Transverse colon (tissue), 4 donors: ENCODE data around the gene FTSJ1. TPM values are rescaled to one million over a fixed set of nuclear protein-coding genes. Genes with fewer than 3 reads are reported as not detected.

Experiments
- DNase-seq: peaks from one replicate; pipeline ENCODE4 v3.0.0-alpha.2; 2019
- H3K27ac ChIP-seq, 4 donors: fragments of 200-600 bp; sonication (generic); 2 replicates each; pipeline ENCODE4 v1.5.1; 2016 to 2018; ENCODE audit warnings: inconsistent platforms in 4 of 4
- H3K27me3 ChIP-seq: fragments of 200-600 bp; sonication (generic); 2 replicates; pipeline ENCODE4 v1.5.1; 2017; ENCODE audit warnings: inconsistent platforms
- H3K36me3 ChIP-seq, 4 donors: fragments of 200-600 bp; sonication (generic); 2 replicates each; pipeline ENCODE4 v1.5.1; 2017 to 2019; ENCODE audit warnings: inconsistent platforms in 4 of 4
- H3K4me1 ChIP-seq, 4 donors: fragments of 200-600 bp; sonication (generic); 2 replicates each; pipeline ENCODE4 v1.5.1; 2017 to 2020; ENCODE audit warnings: inconsistent platforms in 4 of 4
- H3K4me3 ChIP-seq, 4 donors: fragments of 200-600 bp; sonication (generic); 1 replicate in 1 of 4; 2 replicates in 3 of 4; pipeline versions ENCODE4 v1.5.1 to v1.6.1; 2017 to 2019; ENCODE audit warnings: inconsistent platforms in 4 of 4
- H3K9me3 ChIP-seq, 2 donors: fragments of 200-600 bp; sonication (generic); 2 replicates each; pipeline ENCODE4 v1.5.1; 2017 to 2019; ENCODE audit warnings: inconsistent platforms in 2 of 2
- CTCF ChIP-seq, 5 experiments: fragments of 200-600 bp in 3 of 5; fragments of 450-650 bp in 2 of 5; sonication (generic) in 3 of 5; IDR thresholded peaks; 1 replicate in 2 of 5; 2 replicates in 3 of 5; pipeline ENCODE4 v1.5.1; 2016 to 2017; ENCODE audit warnings: antibody characterized with exemption in 5 of 5, inconsistent platforms in 3 of 5, mild to moderate bottlenecking in 2 of 5, moderate library complexity in 1 of 5
- EP300 ChIP-seq: sonication (generic); formaldehyde crosslinking; IDR thresholded peaks from one replicate; pipeline ENCODE4 v1.6.1; 2017; ENCODE audit warnings: antibody characterized with exemption, low read depth
- POLR2A ChIP-seq: fragments of 450-650 bp; IDR thresholded peaks from one replicate; pipeline ENCODE4 v1.6.1; 2016; ENCODE audit warnings: antibody characterized with exemption, mild to moderate bottlenecking, moderate library complexity
- POLR2AphosphoS5 ChIP-seq, 3 donors: sonication (generic); formaldehyde crosslinking; IDR thresholded peaks; one replicate each; pipeline ENCODE4 v1.6.1; 2016; ENCODE audit warnings: antibody characterized with exemption in 3 of 3
- WGBS, 2 donors: methylation state at CpG; one replicate each; pipeline ENCODE4 v1.1.5; 2018; ENCODE audit warnings: low coverage in 1 of 2; 5-methylcytosine and 5-hydroxymethylcytosine counted together
- in situ Hi-C, 4 donors: fragments of 200-750 bp; cut with MboI; loops; one replicate each; pipeline versions ENCODE4 v1.15.0 to v1.15.1; 2017; ENCODE audit warnings: low sequenced_read_pairs in 3 of 4, low pct_ligation_motif_present in 1 of 4, low pct_unique_long_range_greater_than_20kb in 1 of 4
- intact Hi-C: fragments of 100-400 bp; cut with DNase I; formaldehyde crosslinking; loops from one replicate; pipeline ENCODE4 v1.15.1; 2023; ENCODE audit warnings: low total_unique reads
- total RNA-seq, 4 donors: library from RNA; depleted of rRNA; stranded (reverse); fragments of >200 nt; gene quantifications; one replicate each; pipeline ENCODE4 v1.1.0, GENCODE V29; 2016

FTSJ1 gene
- total RNA-seq, 4 donors from 2014 or later: 15.3 to 33.2 (median 31.1) TPM

- no peak overlapping the region for H3K4me3 ChIP-seq
Observed at GRCh38 chrX:48450076-48450475, 25.9 kb upstream of the FTSJ1 start.

GRCh38 chrX:48451708-48452107, 24.3 kb upstream of the FTSJ1 start:
- DNase-seq: no peak
- TF ChIP-seq EP300: no peak
- no peak for TF ChIP-seq POLR2AphosphoS5 (IDR thresholded peaks at IDR 0.05)
- TF ChIP-seq CTCF (IDR thresholded peaks at IDR 0.05): no peak
- no peak for TF ChIP-seq POLR2A
- no peak overlapping the region for H3K27ac ChIP-seq
- intact Hi-C loops (no loop called here), in situ Hi-C loops (no loop called here)
- WGBS, 2 donors: 8 to 47% methylated on average over 2 to 4 of the region's 4 CpGs
- H3K36me3 ChIP-seq: no peaks in the 10 kb centered on the region
- H3K4me3 ChIP-seq: no peak overlapping the region
- H3K9me3 ChIP-seq: no peaks in the 10 kb centered on the region
- no peaks in the 10 kb centered on the region for H3K27me3 ChIP-seq
- no peaks in the 10 kb centered on the region for H3K4me1 ChIP-seq

More at GRCh38 chrX:48450076-48450475, 25.9 kb upstream of the FTSJ1 start:
- in situ Hi-C loops (no loop called here), intact Hi-C loops (no loop called here)
- Histone ChIP-seq H3K27ac (no peak overlapping the region), H3K9me3 (no peaks in the 10 kb centered on the region), H3K27me3 (no peaks in the 10 kb centered on the region), H3K4me1 (no peaks in the 10 kb centered on the region), H3K36me3 (no peaks in the 10 kb centered on the region)
- TF ChIP-seq POLR2AphosphoS5 (IDR thresholded peaks at IDR 0.05) (no peak), CTCF (IDR thresholded peaks at IDR 0.05) (no peak), EP300 (no peak), POLR2A (no peak)
- no peak for DNase-seq

- no peak for TF ChIP-seq POLR2AphosphoS5 (IDR thresholded peaks at IDR 0.05)
- no peak for TF ChIP-seq POLR2A
- no peak for TF ChIP-seq CTCF (IDR thresholded peaks at IDR 0.05)
- no peak for TF ChIP-seq EP300
- no peak for DNase-seq
- Histone ChIP-seq H3K9me3 (no peaks in the 10 kb centered on the region), H3K36me3 (no peaks in the 10 kb centered on the region), H3K4me3 (no peak overlapping the region), H3K27ac (no peak overlapping the region), H3K27me3 (no peaks in the 10 kb centered on the region), H3K4me1 (no peaks in the 10 kb centered on the region)
- intact Hi-C loops: no loop called here
- WGBS, 2 donors: 79% methylated on average over 6 of the region's 6 CpGs; no CpG with 5 or more reads in 1 of the 2 donors
- in situ Hi-C loops: no loop called here
Observed at GRCh38 chrX:48456628-48457331, 19.2 kb upstream of the FTSJ1 start.

- in situ Hi-C loops (no loop called here), intact Hi-C loops (no loop called here)
- Histone ChIP-seq H3K27me3 (no peaks in the 10 kb centered on the region), H3K4me3 (no peak overlapping the region), H3K27ac (no peak overlapping the region), H3K4me1 (no peaks in the 10 kb centered on the region), H3K9me3 (no peaks in the 10 kb centered on the region), H3K36me3 (no peaks in the 10 kb centered on the region)
- TF ChIP-seq POLR2A: no peak
- no peak for TF ChIP-seq CTCF (IDR thresholded peaks at IDR 0.05)
- no peak for TF ChIP-seq POLR2AphosphoS5 (IDR thresholded peaks at IDR 0.05)
- TF ChIP-seq EP300: no peak
- DNase-seq: no peak
- WGBS, 2 donors: 62% methylated on average over 6 of the region's 6 CpGs; no CpG with 5 or more reads in 1 of the 2 donors
Observed at GRCh38 chrX:48458711-48459110, 17.3 kb upstream of the FTSJ1 start.
